Activated CD4-positive, alpha-beta T cell treated with anti-CD3 and anti-CD28 coated beads, Interleukin-10, Interleukin-2, amounts not matched to agents 100 ng/mL and 50 ng/mL, durations not matched to agents 16 hours and 8 hours (primary cell): ENCODE measurements around the gene CRYBG2.
"Not testable (repeated sequence)": the region's sequence is repeated elsewhere in the genome, so short reads cannot be mapped to it uniquely, and the experiment has no call there.

Experiments used
- DNase-seq: peaks from one replicate; pipeline ENCODE4 v3.0.0-alpha.2; 2020

The CRYBG2 gene

DNA sequence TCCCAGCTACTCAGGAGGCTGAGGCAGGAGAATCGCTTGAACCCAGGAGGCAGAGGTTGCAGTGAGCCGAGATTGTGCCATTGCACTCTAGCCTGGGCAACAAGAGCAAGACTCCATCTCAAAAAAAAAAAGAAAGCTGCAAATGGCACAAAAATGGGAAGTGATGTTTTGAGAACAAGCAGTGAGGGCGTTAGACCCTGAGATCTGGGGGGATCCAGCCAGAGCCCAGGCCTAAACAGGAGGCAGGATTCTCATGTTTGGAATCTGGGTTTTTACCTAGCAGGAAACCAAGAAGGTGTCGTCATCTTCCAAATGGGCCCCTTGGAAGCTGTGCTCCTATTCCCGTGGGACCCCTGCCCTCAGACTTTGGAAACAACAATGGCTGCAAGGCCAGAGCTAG lies 61.2 kb downstream of the CRYBG2 start:
- DNase-seq: not testable (repeated sequence)

DNA sequence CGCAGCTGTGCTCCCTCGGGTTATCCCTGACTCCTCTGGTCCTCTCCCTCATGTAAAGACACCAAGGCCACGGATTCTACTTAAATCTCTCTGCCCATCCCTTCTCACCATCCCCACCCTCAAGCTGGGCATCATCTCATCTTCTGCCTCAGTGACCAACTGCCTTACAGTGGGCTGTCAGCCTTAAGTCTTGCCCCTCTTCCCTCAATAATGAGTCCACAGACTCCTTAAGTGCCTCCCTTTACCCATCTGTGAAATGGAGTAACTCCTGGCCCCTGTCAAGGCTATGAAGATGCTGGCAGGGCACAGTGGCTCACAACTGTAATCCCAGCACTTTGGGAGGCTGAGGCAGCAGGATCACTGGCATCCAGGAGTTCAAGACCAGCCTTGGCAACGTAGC lies 62.0 kb downstream of the CRYBG2 start:
- DNase-seq: no peak

DNA sequence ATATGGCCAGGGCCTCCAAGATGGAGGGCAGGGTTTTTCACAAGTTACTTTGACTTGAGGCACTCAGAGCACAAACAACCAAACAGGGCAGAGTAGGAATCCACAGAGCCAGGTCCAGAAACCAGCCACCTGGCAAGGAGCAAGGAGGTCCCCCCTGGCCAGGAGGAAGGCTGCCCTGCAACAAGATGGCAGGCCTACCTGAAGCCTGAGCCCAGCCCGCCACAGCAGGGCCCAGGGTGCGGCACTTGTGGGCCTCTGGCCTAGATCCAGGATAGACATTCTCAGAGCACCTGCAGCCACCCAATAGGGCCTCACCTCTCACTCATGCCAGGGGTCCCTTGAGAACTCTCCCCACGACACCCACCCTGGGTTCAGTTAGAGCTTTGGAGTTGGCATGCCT lies 62.5 kb downstream of the CRYBG2 start:
- no peak for DNase-seq

DNA sequence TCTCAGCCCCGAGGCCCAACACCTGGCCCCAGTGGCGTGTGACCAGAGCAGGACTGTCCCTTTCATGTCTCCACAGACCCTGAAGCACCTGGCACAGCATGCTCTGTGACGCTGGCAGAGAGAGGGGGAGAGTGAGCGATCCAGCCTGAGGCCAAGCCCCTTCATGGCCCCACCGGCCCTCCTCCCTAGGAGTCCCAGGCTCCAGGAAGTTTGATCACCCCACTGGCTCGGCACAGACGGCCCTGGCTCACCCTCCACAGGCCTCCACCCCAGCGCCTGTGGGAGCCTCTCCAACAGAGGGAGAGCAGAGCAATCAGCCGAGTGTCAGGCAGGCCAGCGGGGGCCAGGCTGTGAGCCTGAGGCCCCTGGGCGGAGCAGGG lies 63.1 kb downstream of the CRYBG2 start:
- DNase-seq: no peak

DNA sequence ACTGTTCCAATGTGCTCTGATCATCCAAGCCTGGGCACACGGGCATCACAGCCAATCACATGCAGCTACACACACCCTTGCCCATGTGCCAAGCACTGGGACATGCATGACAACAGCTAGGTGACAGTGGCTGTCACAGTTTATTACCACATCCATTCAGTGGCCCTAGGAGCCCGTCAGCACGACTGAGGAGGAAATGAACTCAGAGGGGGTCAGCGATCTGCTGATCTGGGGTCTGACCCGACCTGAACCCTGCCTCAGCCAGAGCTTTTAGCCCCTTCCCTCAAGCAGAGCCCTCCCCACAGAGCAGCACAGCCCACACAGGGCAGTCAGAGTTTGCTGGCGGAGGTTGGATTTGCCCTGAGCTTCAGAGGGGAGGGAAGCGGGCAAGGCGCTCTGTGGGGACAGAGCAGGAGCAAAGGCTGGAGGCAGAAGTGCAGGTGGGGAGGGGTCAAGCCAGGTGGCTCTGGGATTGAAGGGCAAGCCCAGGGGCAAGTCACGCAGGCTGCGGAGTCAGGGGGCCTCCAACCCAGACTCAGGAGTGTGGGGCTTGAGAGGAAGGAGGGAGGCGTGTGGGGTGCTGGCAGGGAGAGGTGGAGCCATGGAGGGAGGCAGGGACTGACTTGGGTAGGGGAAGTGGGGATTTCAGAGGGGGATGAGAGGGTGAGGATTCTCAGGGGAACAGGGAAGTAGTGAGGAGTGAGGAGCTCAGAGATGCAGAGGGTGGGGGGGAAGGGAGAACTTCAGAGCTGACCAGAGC lies 63.6 kb downstream of the CRYBG2 start:
- DNase-seq: no peak

DNA sequence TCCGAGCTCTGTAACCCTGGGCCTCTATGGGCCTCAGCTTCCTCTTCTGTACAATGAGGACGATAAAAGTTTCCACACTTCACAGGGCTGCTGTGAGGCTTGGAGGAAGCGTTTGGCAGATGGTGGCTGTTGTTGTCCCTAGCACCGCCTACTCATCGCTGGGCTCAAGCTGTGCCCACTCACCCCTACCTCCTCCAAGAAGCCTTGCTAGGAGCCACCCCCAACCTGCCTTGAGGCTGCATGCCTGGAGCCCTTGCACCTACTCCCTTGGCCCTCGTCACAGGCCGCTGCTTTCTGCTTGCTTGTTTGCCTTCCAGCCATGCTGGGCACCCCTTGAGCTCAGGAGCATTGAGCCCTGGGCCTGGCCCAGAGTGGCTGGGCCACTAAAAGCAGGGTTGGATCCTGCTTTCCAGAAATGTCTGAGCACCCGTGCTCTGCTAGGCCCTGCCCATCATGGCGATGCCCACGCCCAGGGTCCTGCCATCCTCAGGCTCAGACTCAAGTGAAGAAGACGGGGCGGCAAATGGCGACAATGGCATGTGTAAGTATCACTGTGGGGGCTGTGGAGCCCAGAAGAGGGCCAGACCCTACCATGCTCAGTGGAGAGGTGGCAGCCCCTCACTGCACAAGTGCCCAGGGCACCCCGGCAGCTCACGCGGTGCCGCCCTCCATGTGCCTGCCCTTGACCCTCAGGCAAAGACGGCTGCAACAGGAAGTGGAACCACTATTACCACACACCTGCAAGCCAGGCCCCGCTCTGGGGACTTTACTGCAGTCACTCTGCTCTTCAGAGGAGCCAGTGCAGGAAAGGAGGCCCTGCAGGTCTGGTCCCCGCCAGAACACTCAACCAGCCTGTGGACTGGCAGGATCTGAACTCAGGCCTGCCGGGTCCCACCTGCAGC lies 64.5 kb downstream of the CRYBG2 start:
- peak; percentile 62 for DNase-seq

DNA sequence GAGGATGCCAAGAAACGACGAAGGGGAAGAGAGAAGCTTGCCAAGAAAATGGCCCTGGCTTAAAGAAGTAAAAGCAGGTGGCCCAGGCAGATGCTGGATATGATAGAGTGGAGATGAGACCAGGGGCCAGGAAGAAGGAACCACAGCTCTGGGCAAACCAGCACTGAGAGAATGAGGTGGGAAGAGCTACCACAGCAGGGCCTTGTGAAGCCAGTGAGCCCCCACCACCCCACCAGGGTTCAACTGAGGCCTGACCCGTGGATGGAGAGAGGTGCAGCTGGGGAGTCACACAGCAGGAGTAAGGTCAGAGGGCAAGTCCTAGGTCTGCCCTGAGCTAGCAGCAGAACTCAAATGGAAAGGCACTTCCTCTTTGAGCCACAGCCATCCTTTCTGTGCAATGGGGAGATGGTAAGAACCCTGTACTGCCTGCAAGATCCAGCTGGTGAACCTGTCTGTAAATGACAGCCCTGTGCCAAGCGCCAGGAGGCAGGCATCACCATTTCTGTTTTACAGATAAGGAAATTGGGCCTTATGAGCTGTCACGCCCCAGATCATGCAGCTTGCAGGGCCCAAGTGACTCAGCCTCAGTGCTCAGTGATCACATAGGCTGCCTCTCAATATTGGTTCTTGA lies 65.5 kb downstream of the CRYBG2 start:
- peak; percentile 88 for DNase-seq

DNA sequence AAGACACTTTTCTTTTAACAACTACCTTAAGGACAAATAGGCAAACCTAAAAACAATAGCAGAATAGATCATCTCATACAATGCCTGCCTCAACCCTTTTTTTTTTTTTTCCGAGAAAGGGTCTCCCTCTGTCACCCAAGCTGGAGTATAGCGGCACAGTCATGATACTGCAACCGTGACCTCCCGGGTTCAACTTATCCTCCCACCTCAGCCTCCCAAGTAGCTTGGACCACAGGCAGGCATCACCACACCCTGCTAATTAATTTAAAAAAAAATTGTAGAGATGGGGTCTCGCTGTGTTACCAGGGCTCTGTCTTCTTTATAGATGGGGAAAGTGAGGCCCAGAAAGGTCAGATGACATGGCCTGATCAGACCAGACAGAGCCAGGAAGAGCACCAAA lies 66.1 kb downstream of the CRYBG2 start:
- no peak for DNase-seq

DNA sequence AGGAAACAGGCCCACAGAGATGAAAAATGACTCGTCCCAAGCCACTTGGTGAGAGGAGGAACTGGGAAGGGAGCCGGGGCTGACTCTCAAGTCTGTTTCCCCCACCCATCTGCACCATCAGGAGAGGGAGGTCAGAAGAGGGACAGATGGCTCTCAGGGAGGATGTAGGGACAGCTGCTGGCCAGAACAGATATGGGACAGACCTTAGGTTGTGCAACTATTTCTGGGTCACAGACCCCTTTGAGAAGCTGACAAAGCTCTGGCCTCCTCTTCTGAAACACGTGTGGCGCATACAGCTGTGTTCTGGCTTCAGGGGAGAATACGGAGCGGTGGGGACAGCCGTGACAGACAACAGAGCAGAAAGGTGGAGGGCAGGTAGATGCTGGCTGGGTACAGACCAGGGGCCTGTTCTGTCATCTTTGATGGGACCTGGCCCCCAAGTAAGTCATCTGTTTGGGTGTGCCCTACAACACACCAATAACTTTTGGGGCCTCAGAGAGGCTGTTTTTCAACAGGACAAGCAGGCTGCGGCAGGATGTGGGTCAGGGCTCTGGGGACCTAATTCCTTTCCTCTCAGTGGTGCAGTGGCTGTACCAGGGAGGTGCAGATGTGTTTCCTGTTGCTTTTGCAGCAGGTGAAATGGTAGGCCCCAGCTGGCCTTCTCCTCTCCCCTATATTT lies 66.8 kb downstream of the CRYBG2 start:
- peak; percentile 89 for DNase-seq

DNA sequence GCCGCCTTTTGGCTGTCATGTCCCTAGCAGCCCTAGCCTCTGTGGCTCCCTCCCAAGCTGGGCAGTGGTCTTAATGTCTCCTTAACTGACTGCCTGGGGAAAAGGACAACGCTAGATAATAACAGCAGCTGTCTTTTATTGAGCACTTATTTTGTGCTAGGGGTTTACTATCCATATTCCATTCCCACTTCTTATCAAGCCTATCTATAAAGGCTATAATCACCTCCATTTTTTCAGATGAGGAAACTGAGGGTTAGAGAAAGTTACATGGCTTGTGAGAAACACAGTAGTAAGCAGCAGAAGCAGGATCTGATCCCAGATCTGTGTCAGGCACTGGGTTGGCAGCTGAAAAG lies 67.9 kb downstream of the CRYBG2 start:
- no peak for DNase-seq

DNA sequence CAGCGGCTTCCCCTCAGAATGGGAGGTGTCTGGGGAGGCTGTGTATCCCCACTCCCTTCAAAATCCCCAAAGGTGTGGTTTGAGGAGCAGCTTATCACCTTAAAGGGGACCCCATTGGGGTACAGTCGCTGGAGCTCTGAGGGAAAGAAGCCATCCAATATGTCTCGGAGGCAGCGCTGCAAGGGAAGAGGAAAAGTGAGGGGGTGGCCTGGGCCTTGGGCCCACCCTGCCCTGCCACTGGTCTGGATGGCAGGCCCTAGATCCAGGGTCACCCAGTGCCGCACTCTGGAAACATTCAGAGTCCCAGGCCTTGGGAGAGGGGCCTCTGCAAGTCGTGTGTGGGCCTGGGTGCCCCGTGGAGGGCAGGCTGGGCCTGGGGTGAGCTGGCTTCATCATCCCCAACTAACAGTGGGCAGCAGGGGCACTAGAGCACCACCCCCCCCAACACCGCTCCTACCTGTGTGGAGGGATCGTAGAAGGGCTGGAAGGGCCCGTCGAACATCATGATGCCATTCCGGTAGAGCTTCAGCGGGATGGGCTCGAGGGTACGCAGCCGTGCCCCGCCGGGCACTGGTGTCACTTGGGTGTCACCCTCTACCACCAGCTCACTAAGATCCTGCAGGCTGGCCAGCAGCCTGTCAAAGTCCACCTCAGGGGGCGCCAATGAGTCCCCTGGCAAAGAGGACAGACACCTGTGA lies 68.4 kb downstream of the CRYBG2 start:
- peak; percentile 74 for DNase-seq

DNA sequence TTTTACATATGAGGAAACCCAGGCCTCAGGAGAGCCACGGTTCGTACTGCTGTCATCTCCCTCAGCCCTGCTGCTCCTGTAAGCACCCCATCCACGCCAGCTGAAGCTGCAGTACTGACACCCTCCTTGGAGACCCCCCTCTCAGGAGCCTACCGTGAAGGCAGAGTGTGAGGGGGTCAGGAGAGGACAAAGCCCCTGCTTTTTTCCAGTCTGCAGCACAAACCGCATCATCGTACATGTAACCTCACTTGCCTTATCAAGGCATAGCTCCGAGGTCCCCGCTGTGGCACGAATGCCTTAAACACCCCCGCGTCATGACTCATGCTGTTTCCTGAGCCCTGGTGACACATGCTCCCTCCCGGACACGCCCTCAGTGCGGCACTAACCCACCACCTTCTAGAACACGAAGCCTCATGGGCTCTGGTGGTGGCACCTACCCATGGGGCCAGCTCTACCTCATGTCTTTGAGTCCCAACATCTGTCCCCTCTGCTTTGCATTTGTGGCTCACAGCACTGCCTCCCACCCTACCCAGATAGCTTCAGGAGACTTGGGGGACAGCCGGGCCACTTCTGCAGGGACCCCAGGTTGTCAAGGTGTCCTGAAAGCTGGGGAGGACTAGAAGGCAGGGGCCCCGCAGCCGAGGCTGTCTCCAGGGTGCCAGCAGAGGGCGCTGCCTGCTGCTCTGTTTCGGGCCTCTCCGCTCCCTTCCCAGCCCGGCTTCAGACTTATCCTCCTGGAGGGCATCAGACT lies 69.2 kb downstream of the CRYBG2 start:
- peak; percentile 97 for DNase-seq

DNA sequence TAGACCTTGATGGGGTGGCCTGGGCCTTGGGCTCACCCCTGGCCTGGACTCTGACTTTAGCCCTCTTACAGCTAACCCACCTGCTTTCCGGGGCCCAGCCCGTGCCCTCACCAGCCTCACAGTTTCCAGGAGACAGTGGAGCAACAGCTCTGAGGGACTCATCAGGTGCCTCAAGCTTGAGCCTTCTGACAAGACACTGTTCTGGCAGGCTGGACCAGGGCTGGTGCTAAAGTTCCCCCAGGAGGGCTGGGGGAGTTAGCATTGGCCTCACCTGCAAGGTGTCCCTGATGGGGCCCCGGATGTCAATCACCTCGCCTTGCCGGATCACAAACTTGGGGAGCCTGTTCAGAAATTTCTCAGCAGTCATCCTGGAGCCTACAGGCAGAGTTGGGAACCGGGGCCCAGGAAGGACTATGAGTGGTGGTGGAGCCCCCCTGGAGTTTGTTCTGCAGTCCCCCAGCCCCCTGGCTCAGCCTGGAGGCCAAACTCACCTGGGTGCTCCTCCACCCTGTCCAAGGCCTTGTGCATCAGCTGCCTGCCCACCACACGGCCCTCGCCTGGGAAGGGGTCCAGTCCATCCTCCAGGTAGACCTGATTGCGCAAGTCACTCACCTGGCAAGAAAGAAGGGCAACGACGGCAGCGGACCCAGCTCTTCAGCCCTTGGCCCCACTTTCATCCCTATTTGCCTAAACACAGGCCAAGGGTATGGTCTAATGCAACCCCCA lies 69.9 kb downstream of the CRYBG2 start:
- no peak for DNase-seq

DNA sequence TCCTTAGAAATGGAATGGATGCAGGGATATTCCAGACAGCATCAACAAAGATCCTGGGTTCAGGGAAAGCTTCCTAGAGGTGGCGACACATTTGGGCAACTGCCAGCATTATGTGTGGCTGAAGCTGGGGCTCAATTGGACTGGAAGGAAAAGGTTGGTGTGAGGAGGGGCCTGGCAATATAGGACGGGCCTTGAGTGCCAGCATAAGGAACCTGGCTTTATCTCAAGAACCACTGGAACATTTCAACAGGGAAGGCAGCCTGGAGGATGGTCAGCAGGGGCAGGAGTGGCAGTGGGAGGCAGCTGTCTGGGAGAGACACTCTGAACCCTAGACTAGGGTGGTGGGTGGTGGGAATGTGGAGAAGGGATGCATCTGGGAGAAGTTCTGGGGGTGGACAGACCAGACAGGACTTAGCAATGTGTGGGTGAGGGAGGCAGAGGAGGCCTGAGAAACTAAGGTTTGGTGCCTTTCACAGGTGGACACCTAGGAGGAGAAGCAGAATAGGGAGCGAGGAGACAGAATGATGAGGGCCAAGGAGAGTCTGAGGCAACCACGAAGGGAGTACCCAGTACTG lies 70.6 kb downstream of the CRYBG2 start:
- DNase-seq: no peak

DNA sequence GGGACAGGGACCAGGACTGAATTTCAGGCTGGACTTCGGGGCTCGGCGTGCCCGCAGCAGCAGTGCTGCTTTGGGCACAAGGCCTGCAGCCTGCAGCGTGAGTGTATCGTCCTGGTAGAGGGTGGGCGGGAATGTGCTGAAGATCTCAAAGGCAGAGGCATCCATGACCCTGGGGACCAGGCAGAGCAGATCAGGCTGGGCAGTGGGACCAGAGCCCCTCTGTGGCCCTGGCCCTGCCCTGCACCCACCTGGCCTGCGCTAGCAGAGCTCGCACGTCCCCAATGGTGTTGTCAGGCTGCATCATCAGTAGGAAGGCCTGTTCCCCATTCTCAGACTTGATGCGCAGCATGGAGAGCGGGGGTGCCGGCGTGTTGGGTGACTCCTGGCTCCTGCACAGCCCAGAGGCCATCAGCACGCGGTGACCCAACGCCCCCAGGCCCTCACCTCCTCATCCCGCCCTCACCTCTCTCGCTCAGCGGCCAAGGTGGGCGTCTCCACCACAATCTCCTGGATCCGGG lies 71.5 kb downstream of the CRYBG2 start:
- no peak for DNase-seq

DNA sequence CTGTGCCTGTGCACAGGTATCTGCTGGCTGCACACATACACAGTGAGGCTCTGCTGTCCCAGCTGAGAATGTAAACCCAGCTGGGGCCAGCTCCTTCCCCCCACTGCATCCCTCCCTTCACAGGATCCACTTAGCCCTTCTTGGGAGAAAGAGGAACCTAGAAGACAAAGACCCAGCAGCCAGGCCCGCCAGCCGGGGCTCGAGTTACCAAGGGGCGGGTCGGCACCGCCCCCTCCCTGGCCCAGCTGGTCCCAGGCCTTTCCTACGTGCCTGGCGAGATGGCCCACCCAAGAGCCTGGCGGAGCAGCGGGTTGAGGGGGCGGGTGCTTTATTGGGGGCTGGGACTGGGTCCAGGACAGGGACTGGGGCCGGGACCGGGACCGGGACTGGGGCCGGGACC lies 72.0 kb downstream of the CRYBG2 start:
- DNase-seq: no peak

DNA sequence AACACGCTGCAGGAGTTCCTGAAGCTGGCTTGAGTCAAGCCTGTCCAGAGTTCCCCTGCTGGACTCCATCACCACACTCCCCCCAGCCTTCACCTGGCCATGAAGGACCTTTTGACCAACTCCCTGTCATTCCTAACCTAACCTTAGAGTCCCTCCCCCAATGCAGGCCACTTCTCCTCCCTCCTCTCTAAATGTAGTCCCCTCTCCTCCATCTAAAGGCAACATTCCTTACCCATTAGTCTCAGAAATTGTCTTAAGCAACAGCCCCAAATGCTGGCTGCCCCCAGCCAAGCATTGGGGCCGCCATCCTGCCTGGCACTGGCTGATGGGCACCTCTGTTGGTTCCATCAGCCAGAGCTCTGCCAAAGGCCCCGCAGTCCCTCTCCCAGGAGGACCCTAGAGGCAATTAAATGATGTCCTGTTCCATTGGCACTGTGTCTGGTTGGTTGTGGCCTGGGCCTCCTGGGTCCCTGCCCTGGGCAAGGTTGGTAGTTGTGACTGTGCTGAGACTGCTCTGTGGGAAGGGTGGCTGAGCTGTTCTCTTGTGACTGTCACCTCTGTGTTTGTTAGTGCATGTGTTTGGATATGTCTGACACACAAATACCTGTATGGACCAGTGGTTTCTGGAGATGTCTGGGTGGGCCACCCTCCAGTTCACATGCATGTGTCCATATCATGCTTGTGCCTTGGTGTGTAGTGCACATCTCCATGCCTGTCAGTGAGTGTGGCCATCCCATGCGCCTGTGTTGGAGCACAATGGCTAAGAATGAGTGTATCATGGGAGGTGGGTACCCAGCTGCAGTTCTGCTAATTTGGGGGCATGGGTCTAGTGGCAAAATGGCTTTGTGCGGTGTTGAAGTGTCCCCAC lies 72.6 kb downstream of the CRYBG2 start:
- DNase-seq: no peak

DNA sequence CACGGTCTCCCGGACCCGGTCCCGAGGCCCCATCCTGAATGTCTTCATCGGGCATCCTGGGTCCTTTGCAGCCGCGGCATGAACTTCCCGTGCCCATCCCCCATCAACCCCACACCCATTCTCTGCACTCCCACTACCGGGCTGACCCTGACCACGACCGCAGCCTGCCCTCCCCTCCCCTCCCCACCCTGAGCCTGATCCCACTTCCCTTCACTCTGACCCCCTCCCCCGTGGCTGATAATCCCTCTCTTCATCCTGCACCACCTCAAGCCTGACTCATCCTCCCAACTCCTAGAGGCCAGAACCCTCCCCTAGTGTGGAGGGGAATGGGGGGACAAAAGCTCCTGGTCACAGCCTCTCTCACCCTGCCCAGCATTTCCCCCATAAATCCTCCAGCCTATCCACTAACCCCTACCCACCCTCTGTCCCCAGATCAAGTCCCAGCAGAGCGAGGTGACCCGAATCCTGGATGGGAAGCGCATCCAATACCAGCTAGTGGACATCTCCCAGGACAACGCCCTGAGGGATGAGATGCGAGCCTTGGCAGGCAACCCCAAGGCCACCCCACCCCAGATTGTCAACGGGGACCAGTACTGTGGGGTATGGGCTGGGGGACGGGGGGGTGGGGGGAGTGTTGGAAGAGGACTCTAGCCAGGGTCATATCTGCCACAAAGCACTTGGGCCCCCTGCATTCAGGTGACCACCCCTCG lies 73.4 kb downstream of the CRYBG2 start:
- DNase-seq: peak; percentile 58
